ENCODE data around the gene TNKS1BP1.
"Not testable (repeated sequence)": the region's sequence is repeated elsewhere in the genome, so short reads cannot be mapped to it uniquely, and the experiment has no call there.

TNKS1BP1 gene

GRCh38 chr11:57288771-57289579 is 35.8 kb downstream of the TNKS1BP1 start:
- Mint-ChIP-seq H3K36me3 (ENCODE audit: low read depth) (no peaks in the 10 kb centered on the region), H3K4me3 (no peak overlapping the region), H3K27me3 (ENCODE audit: low read depth) (peaks cover 4% of the 10 kb centered on the region), H3K4me1 (ENCODE audit: low read depth) (no peaks in the 10 kb centered on the region), H3K27ac (no peak overlapping the region), H3K9me3 (no peaks in the 10 kb centered on the region)
- DNase-seq (ENCODE audit: low spot score), result no peak

- Mint-ChIP-seq H3K27ac (no peak overlapping the region), H3K36me3 (ENCODE audit: low read depth) (no peaks in the 10 kb centered on the region), H3K27me3 (ENCODE audit: low read depth) (peaks cover 4% of the 10 kb centered on the region), H3K4me3 (no peak overlapping the region), H3K9me3 (no peaks in the 10 kb centered on the region), H3K4me1 (ENCODE audit: low read depth) (peaks cover 2% of the 10 kb centered on the region)
- DNase-seq (ENCODE audit: low spot score), result no peak
Measured at GRCh38 chr11:57287884-57288283, 36.9 kb downstream of the TNKS1BP1 start.

GRCh38 chr11:57283231-57283990 is 41.3 kb downstream of the TNKS1BP1 start:
- Mint-ChIP-seq H3K27me3 (ENCODE audit: low read depth) (no peaks in the 10 kb centered on the region), H3K27ac (no peak overlapping the region), H3K9me3 (no peaks in the 10 kb centered on the region), H3K4me1 (ENCODE audit: low read depth) (peaks cover 2% of the 10 kb centered on the region), H3K36me3 (ENCODE audit: low read depth) (no peaks in the 10 kb centered on the region), H3K4me3 (no peak overlapping the region)
- no peak for DNase-seq (ENCODE audit: low spot score)

GRCh38 chr11:57281546-57281945 is 43.2 kb downstream of the TNKS1BP1 start:
- not testable (repeated sequence) for H3K9me3 Mint-ChIP-seq; H3K4me1 Mint-ChIP-seq (ENCODE audit: low read depth); H3K4me3 Mint-ChIP-seq; H3K27ac Mint-ChIP-seq; H3K36me3 Mint-ChIP-seq (ENCODE audit: low read depth); DNase-seq (ENCODE audit: low spot score); H3K27me3 Mint-ChIP-seq (ENCODE audit: low read depth)

- Mint-ChIP-seq H3K36me3 (ENCODE audit: low read depth) (no peaks in the 10 kb centered on the region), H3K4me3 (no peak overlapping the region), H3K27ac (no peak overlapping the region), H3K4me1 (ENCODE audit: low read depth) (peaks cover 4% of the 10 kb centered on the region), H3K9me3 (no peaks in the 10 kb centered on the region), H3K27me3 (ENCODE audit: low read depth) (peaks cover 10% of the 10 kb centered on the region)
- no peak for DNase-seq (ENCODE audit: low spot score)
Measured at GRCh38 chr11:57279116-57279515, 45.6 kb downstream of the TNKS1BP1 start.

- Mint-ChIP-seq H3K27ac (no peak overlapping the region), H3K9me3 (no peaks in the 10 kb centered on the region), H3K36me3 (ENCODE audit: low read depth) (no peaks in the 10 kb centered on the region), H3K4me1 (ENCODE audit: low read depth) (peaks cover 4% of the 10 kb centered on the region), H3K4me3 (no peak overlapping the region), H3K27me3 (ENCODE audit: low read depth) (peaks cover 10% of the 10 kb centered on the region)
- no peak for DNase-seq (ENCODE audit: low spot score)
Measured at GRCh38 chr11:57278721-57279095, 46.0 kb downstream of the TNKS1BP1 start.

GRCh38 chr11:57277845-57278720 is 46.7 kb downstream of the TNKS1BP1 start:
- Mint-ChIP-seq H3K4me3 (no peak overlapping the region), H3K9me3 (no peaks in the 10 kb centered on the region), H3K4me1 (ENCODE audit: low read depth) (peaks cover 4% of the 10 kb centered on the region), H3K27ac (no peak overlapping the region), H3K36me3 (ENCODE audit: low read depth) (no peaks in the 10 kb centered on the region), H3K27me3 (ENCODE audit: low read depth) (peaks cover 10% of the 10 kb centered on the region)
- peak; percentile 4 for DNase-seq (ENCODE audit: low spot score)

- Mint-ChIP-seq H3K4me3 (no peak overlapping the region), H3K9me3 (no peaks in the 10 kb centered on the region), H3K27ac (no peak overlapping the region), H3K27me3 (ENCODE audit: low read depth) (peaks cover 10% of the 10 kb centered on the region), H3K36me3 (ENCODE audit: low read depth) (no peaks in the 10 kb centered on the region), H3K4me1 (ENCODE audit: low read depth) (peaks cover 2% of the 10 kb centered on the region)
- no peak for DNase-seq (ENCODE audit: low spot score)
Measured at GRCh38 chr11:57276971-57277675, 47.6 kb downstream of the TNKS1BP1 start.

GRCh38 chr11:57276169-57276970 is 48.4 kb downstream of the TNKS1BP1 start:
- no peaks in the 10 kb centered on the region for H3K36me3 Mint-ChIP-seq (ENCODE audit: low read depth)
- H3K4me1 Mint-ChIP-seq (ENCODE audit: low read depth), result peaks cover 2% of the 10 kb centered on the region
- H3K27ac Mint-ChIP-seq, result no peak overlapping the region
- no peaks in the 10 kb centered on the region for H3K9me3 Mint-ChIP-seq
- no peak for DNase-seq (ENCODE audit: low spot score)
- H3K27me3 Mint-ChIP-seq (ENCODE audit: low read depth), result peaks cover 10% of the 10 kb centered on the region
- no peak overlapping the region for H3K4me3 Mint-ChIP-seq

- H3K4me3 Mint-ChIP-seq, result no peak overlapping the region
- DNase-seq (ENCODE audit: low spot score), result no peak
- no peak overlapping the region for H3K27ac Mint-ChIP-seq
- H3K36me3 Mint-ChIP-seq (ENCODE audit: low read depth), result no peaks in the 10 kb centered on the region
- H3K27me3 Mint-ChIP-seq (ENCODE audit: low read depth), result peaks cover 10% of the 10 kb centered on the region
- peaks cover 2% of the 10 kb centered on the region for H3K4me1 Mint-ChIP-seq (ENCODE audit: low read depth)
- H3K9me3 Mint-ChIP-seq, result no peaks in the 10 kb centered on the region
Measured at GRCh38 chr11:57275582-57275981, 49.2 kb downstream of the TNKS1BP1 start.

- Mint-ChIP-seq H3K9me3 (no peaks in the 10 kb centered on the region), H3K27me3 (ENCODE audit: low read depth) (peaks cover 10% of the 10 kb centered on the region), H3K4me1 (ENCODE audit: low read depth) (peaks cover 2% of the 10 kb centered on the region), H3K4me3 (no peak overlapping the region), H3K27ac (no peak overlapping the region), H3K36me3 (ENCODE audit: low read depth) (no peaks in the 10 kb centered on the region)
- no peak for DNase-seq (ENCODE audit: low spot score)
Measured at GRCh38 chr11:57274904-57275498, 49.8 kb downstream of the TNKS1BP1 start.

- H3K4me3 Mint-ChIP-seq, result no peak overlapping the region
- DNase-seq (ENCODE audit: low spot score), result no peak
- H3K27me3 Mint-ChIP-seq (ENCODE audit: low read depth), result peaks cover 10% of the 10 kb centered on the region
- H3K9me3 Mint-ChIP-seq, result no peaks in the 10 kb centered on the region
- H3K4me1 Mint-ChIP-seq (ENCODE audit: low read depth), result peaks cover 2% of the 10 kb centered on the region
- no peak overlapping the region for H3K27ac Mint-ChIP-seq
- no peaks in the 10 kb centered on the region for H3K36me3 Mint-ChIP-seq (ENCODE audit: low read depth)
Measured at GRCh38 chr11:57273448-57274058, 51.2 kb downstream of the TNKS1BP1 start.

Data from T-helper 2 cell treated with Interferon-gamma antibody and Interleukin-4, amounts not matched to agents 5 μg/mL and 100 μg/mL, for 36 hours (primary cell).